HepG2 (cell line): ENCODE measurements around the gene COPS8. TPM values are rescaled to one million over a fixed set of nuclear protein-coding genes. Genes with fewer than 3 reads are reported as not detected.

Source experiments
- ATAC-seq: fragments of 200-7000 bp; cut with Tn5 transposase; 3 replicates; pipeline ENCODE4 v1.9.1; 2020; ENCODE audit warnings: mild to moderate bottlenecking, moderate library complexity
- BruUV-seq: library from RNA; stranded (reverse); fragments of 400-500 nt; replicated peaks from 2 replicates; lab custom pipeline; 2021; lab: Mats Ljungman, UMichigan
- CTCF ChIA-PET: fragments of 300-600 bp; formaldehyde crosslinking; extraction: SDS; loops from one replicate; lab custom pipeline; 2021; ENCODE audit warnings: low total read pairs, inconsistent platforms, low intra/inter-chr PET ratio; lab: Yijun Ruan, JAX
- POLR2A ChIA-PET: fragments of 350-600 bp; sonication (Branson Sonifier 250); formaldehyde crosslinking; loops from one replicate; lab custom pipeline; 2020; ENCODE audit warnings: antibody characterized with exemption, inconsistent platforms; lab: Yijun Ruan, JAX
- DNase-seq: peaks from one replicate; pipeline ENCODE4 v3.0.0-alpha.2; 2015; ENCODE audit warnings: low spot score
- FAIRE-seq: peaks from 3 replicates; lab custom pipeline; 2011; peaks lifted over from hg19 to GRCh38; lab: Jason Lieb, UNC
- H2AFZ ChIP-seq: one replicate; pipeline ENCODE4 v1.6.1; 2011; ENCODE audit warnings: low read length, inconsistent platforms
- H3K27ac ChIP-seq: fragments of 300-600 bp; 3 replicates; pipeline ENCODE4 v1.8.0; 2011; ENCODE audit warnings: mixed run types, mild to moderate bottlenecking, mixed read lengths, low read length, inconsistent platforms; ENCODE audit not compliant: insufficient read depth; ENCODE audit errors: extremely low read length
- H3K27me3 ChIP-seq, 2 experiments: fragments of 200-600 bp in 1 of 2; 2 replicates in 1 of 2; 3 replicates in 1 of 2; pipeline versions ENCODE4 v1.6.0 to v1.8.0; 2011; ENCODE audit warnings: low read length in 2 of 2, mild to moderate bottlenecking in 2 of 2, moderate library complexity in 2 of 2, inconsistent platforms in 1 of 2; ENCODE audit not compliant: insufficient read depth in 2 of 2, control insufficient read depth in 1 of 2
- H3K36me3 ChIP-seq, 2 experiments: fragments of 200-600 bp in 1 of 2; replicated peaks in 1 of 2; 2 replicates in 1 of 2; 3 replicates in 1 of 2; pipeline versions ENCODE4 v1.5.1 to v1.8.0; 2011; ENCODE audit warnings: low read length in 2 of 2, inconsistent platforms in 1 of 2; ENCODE audit not compliant: insufficient read depth in 2 of 2, control insufficient read depth in 1 of 2
- H3K4me1 ChIP-seq: 2 replicates; pipeline ENCODE4 v1.5.1; 2012; ENCODE audit warnings: low read length, inconsistent platforms; ENCODE audit not compliant: insufficient read depth
- H3K4me2 ChIP-seq: 2 replicates; pipeline ENCODE4 v1.6.0; 2011; ENCODE audit warnings: low read depth, low read length, inconsistent platforms
- H3K4me3 ChIP-seq, 3 experiments: fragments of 200-600 bp in 1 of 3; sonication (generic), shearing (Covaris generic) in 1 of 3; replicated peaks in 1 of 3; 2 replicates each; pipeline ENCODE4 v1.5.1; 2011 to 2016; ENCODE audit warnings: low read length in 3 of 3, inconsistent platforms in 2 of 3, low read depth in 2 of 3, mild to moderate bottlenecking in 2 of 3, control low read depth in 1 of 3, mixed read lengths in 1 of 3; ENCODE audit not compliant: insufficient read depth in 1 of 3
- H3K79me2 ChIP-seq: one replicate; pipeline ENCODE4 v1.6.1; 2011; ENCODE audit warnings: low read length, inconsistent platforms; ENCODE audit not compliant: insufficient read depth
- H3K9ac ChIP-seq: 2 replicates; pipeline ENCODE4 v1.6.0; 2011; ENCODE audit warnings: mild to moderate bottlenecking, low read depth, low read length, inconsistent platforms; ENCODE audit not compliant: insufficient read depth
- H3K9me3 ChIP-seq: 2 replicates; pipeline ENCODE4 v1.5.1; 2012; ENCODE audit warnings: mild to moderate bottlenecking, low read length
- H4K20me1 ChIP-seq: 2 replicates; pipeline ENCODE4 v1.6.0; 2011; ENCODE audit warnings: inconsistent platforms, mild to moderate bottlenecking, low read length, moderate library complexity; ENCODE audit not compliant: insufficient read depth
- FOXP1 ChIP-seq, 2 experiments: fragments of 450-650 bp in 1 of 2; IDR thresholded peaks; 2 replicates each; pipeline ENCODE4 v1.6.1; 2017 to 2018; ENCODE audit warnings: antibody characterized with exemption in 1 of 2
- KAT7 ChIP-seq: IDR thresholded peaks from 2 replicates; pipeline ENCODE4 v1.6.1; 2018; ENCODE audit warnings: borderline replicate concordance, missing compliant biosample characterization
- MBNL3 ChIP-seq: fragments of 250-450 bp; sonication (Bioruptor Pico); conservative IDR thresholded peaks from 2 replicates; pipeline ENCODE4 v1.8.0; 2022; ENCODE audit warnings: mild to moderate bottlenecking, inconsistent platforms
- THRA ChIP-seq: sonication (generic); formaldehyde crosslinking; IDR thresholded peaks from 2 replicates; pipeline ENCODE4 v1.4.0; 2020; ENCODE audit warnings: missing genetic modification reagents, borderline replicate concordance
- ZNF160 ChIP-seq: sonication (generic); formaldehyde crosslinking; IDR thresholded peaks from 2 replicates; pipeline ENCODE4 v1.8.0; 2022; ENCODE audit warnings: mild to moderate bottlenecking, inconsistent platforms, missing genetic modification reagents
- ZNF282 ChIP-seq: fragments of 450-650 bp; IDR thresholded peaks from 2 replicates; pipeline ENCODE4 v1.6.1; 2018; ENCODE audit not compliant: partially characterized antibody
- WGBS: methylation state at CpG from one replicate; pipeline ENCODE4 v1.1.6; 2017; ENCODE audit warnings: low lambda C conversion rate; 5-methylcytosine and 5-hydroxymethylcytosine counted together
- in situ Hi-C: cut with HindIII; loops from 2 replicates; pipeline ENCODE4 v1.10.0; 2017; ENCODE audit warnings: low pct_unique_long_range_greater_than_20kb; ENCODE audit not compliant: extremely low pct_ligation_motif_present
- intact Hi-C: fragments of 100-400 bp; cut with micrococcal nuclease; formaldehyde crosslinking; loops from one replicate; pipeline ENCODE4 v1.10.0; 2022; ENCODE audit not compliant: unreplicated experiment
- polyA plus RNA-seq, 8 experiments: library from polyadenylated mRNA; depleted of rRNA in 3 of 8; stranded (reverse) in 7 of 8; unstranded in 1 of 8; fragments of >200 nt; fragmentation: Illumina TruSeq in 4 of 8; extraction: Trizol in 4 of 8; gene quantifications; 2 replicates each; pipeline versions ENCODE4 v1.2.1 to v1.2.3, GENCODE V29; 2011 to 2016; ENCODE audit warnings: low read depth in 4 of 8, missing spikeins in 1 of 8, mixed read lengths in 1 of 8; ENCODE audit not compliant: insufficient read depth in 1 of 8
- total RNA-seq, 5 experiments: library from RNA; depleted of rRNA; stranded (reverse); fragments of >200 nt; fragmentation: Illumina TruSeq; extraction: Trizol; gene quantifications; 2 replicates each; pipeline ENCODE4 v1.2.3, GENCODE V29; 2016; ENCODE audit warnings: low read depth in 1 of 5
- TF ChIP-seq, protein P1 (sequence below): sonication (generic); formaldehyde crosslinking; IDR thresholded peaks from 2 replicates; pipeline ENCODE4 v1.8.0; 2022; ENCODE audit warnings: mild to moderate bottlenecking, missing genetic modification reagents, moderate library complexity

The COPS8 gene
- total and polyA plus RNA-seq, 2 of the 13 experiments (the other 11 are each of a cell fraction or from before 2014, with no cell fraction given) = 86.3 to 96.6 TPM

- H3K4me2 ChIP-seq = no peak overlapping the region
- TF ChIP-seq ZNF282 (no peak), ZNF160 (no peak), KAT7 (CRISPR knock-in tag) (no peak), THRA (CRISPR knock-in tag) (no peak), MBNL3 (no peak), FOXP1 (IDR thresholded peaks at IDR 0.05) (no peak), FOXP1 (CRISPR knock-in tag; IDR thresholded peaks at IDR 0.05) (no peak)
- TF ChIP-seq, protein P1, sequence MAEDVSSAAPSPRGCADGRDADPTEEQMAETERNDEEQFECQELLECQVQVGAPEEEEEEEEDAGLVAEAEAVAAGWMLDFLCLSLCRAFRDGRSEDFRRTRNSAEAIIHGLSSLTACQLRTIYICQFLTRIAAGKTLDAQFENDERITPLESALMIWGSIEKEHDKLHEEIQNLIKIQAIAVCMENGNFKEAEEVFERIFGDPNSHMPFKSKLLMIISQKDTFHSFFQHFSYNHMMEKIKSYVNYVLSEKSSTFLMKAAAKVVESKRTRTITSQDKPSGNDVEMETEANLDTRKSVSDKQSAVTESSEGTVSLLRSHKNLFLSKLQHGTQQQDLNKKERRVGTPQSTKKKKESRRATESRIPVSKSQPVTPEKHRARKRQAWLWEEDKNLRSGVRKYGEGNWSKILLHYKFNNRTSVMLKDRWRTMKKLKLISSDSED = no peak
- TF ChIP-seq, all 625 proteins: peak for 0
- no TSS peak for BruUV-seq
- Histone ChIP-seq H4K20me1 (no peaks in the 10 kb centered on the region; the same call in 1 of the 2 replicates), H3K36me3 (no peaks in the 10 kb centered on the region), H3K27me3 (no peaks in the 10 kb centered on the region), H2AFZ (no peak overlapping the region), H3K4me1 (peaks cover 7% of the 10 kb centered on the region; the same call in 1 of the 2 replicates), H3K79me2 (no peaks in the 10 kb centered on the region), H3K4me3 (no peak overlapping the region), H3K9me3 (no peaks in the 10 kb centered on the region), H3K27ac (no peak overlapping the region), H3K9ac (no peak overlapping the region)
- POLR2A ChIA-PET = no interaction called here
- intact Hi-C loops (no loop called here), in situ Hi-C loops (no loop called here)
- ATAC-seq (no peak), DNase-seq (no peak), FAIRE-seq (no peak)
- WGBS = 90% methylated on average over 2 of the region's 2 CpGs
- CTCF ChIA-PET = no interaction called here
These were observed 20.7 kb upstream of the COPS8 start for GRCh38 chr2:237065071-237065377.
